ENCODE results near the gene ERAS. TPM values are rescaled to one million over a fixed set of nuclear protein-coding genes. Genes with fewer than 3 reads are reported as not detected.

The ERAS gene
- total RNA-seq, 4 donors from 2014 or later = not detected

- intact Hi-C loops (cut with DNase I; ENCODE audit: low total_unique reads) = no loop called here
- WGBS, 2 donors (ENCODE audit: low coverage in 1 of 2) = 69% methylated on average over 7 of the region's 7 CpGs; no CpG with 5 or more reads in 1 of the 2 donors
- Histone ChIP-seq H3K27me3 (no peaks in the 10 kb centered on the region), H3K4me3 (no peak overlapping the region), H3K27ac (no peak overlapping the region), H3K36me3 (no peaks in the 10 kb centered on the region), H3K9me3 (no peaks in the 10 kb centered on the region), H3K4me1 (no peaks in the 10 kb centered on the region)
- in situ Hi-C loops (cut with MboI; ENCODE audit: low pct_ligation_motif_present in 1 of 4, low pct_unique_long_range_greater_than_20kb in 1 of 4, low sequenced_read_pairs in 3 of 4) = no loop called here
- TF ChIP-seq POLR2A (IDR thresholded peaks at IDR 0.05) (no peak), POLR2AphosphoS5 (IDR thresholded peaks at IDR 0.05) (no peak), CTCF (IDR thresholded peaks at IDR 0.05) (no peak)
- DNase-seq = no peak
Measured at GRCh38 chrX:48789366-48790220, 36.7 kb upstream of the ERAS start.

GRCh38 chrX:48790477-48790876 is 35.8 kb upstream of the ERAS start:
- TF ChIP-seq CTCF (IDR thresholded peaks at IDR 0.05) (no peak), POLR2AphosphoS5 (IDR thresholded peaks at IDR 0.05) (no peak), EP300 (IDR thresholded peaks at IDR 0.05; ENCODE audit: low read depth) (no peak), POLR2A (IDR thresholded peaks at IDR 0.05) (no peak)
- Histone ChIP-seq H3K36me3 (no peaks in the 10 kb centered on the region), H3K27ac (no peak overlapping the region), H3K27me3 (no peaks in the 10 kb centered on the region), H3K4me3 (no peak overlapping the region), H3K9me3 (no peaks in the 10 kb centered on the region), H3K4me1 (no peaks in the 10 kb centered on the region)
- intact Hi-C loops (cut with DNase I; ENCODE audit: low total_unique reads) (no loop called here), in situ Hi-C loops (cut with MboI; ENCODE audit: low pct_ligation_motif_present in 1 of 4, low pct_unique_long_range_greater_than_20kb in 1 of 4, low sequenced_read_pairs in 3 of 4) (no loop called here)
- 56 to 70% methylated on average over 5 of the region's 5 CpGs for WGBS, 2 donors (ENCODE audit: low coverage in 1 of 2)
- DNase-seq = no peak

- DNase-seq = no peak
- H3K27ac ChIP-seq = no peak overlapping the region
- no peaks in the 10 kb centered on the region for H3K36me3 ChIP-seq
- no peak for TF ChIP-seq POLR2A (IDR thresholded peaks at IDR 0.05)
- TF ChIP-seq CTCF (IDR thresholded peaks at IDR 0.05) = no peak
- TF ChIP-seq POLR2AphosphoS5 (IDR thresholded peaks at IDR 0.05) = no peak
- no peak for TF ChIP-seq EP300 (IDR thresholded peaks at IDR 0.05; ENCODE audit: low read depth)
- WGBS, 2 donors (ENCODE audit: low coverage in 1 of 2) = 85% methylated on average over 11 of the region's 11 CpGs; no CpG with 5 or more reads in 1 of the 2 donors
- intact Hi-C loops (cut with DNase I; ENCODE audit: low total_unique reads) = no loop called here
- in situ Hi-C loops (cut with MboI; ENCODE audit: low pct_ligation_motif_present in 1 of 4, low pct_unique_long_range_greater_than_20kb in 1 of 4, low sequenced_read_pairs in 3 of 4) = no loop called here
- no peaks in the 10 kb centered on the region for H3K4me1 ChIP-seq
- no peaks in the 10 kb centered on the region for H3K27me3 ChIP-seq
- H3K9me3 ChIP-seq = no peaks in the 10 kb centered on the region
- no peak overlapping the region for H3K4me3 ChIP-seq
Measured at GRCh38 chrX:48791063-48791820, 35.1 kb upstream of the ERAS start.

GRCh38 chrX:48792219-48792618 is 34.1 kb upstream of the ERAS start:
- H3K9me3 ChIP-seq = no peaks in the 10 kb centered on the region
- 81% methylated on average over 7 of the region's 7 CpGs; no CpG with 5 or more reads in 1 of the 2 donors for WGBS, 2 donors (ENCODE audit: low coverage in 1 of 2)
- in situ Hi-C loops (cut with MboI; ENCODE audit: low pct_ligation_motif_present in 1 of 4, low pct_unique_long_range_greater_than_20kb in 1 of 4, low sequenced_read_pairs in 3 of 4) = no loop called here
- intact Hi-C loops (cut with DNase I; ENCODE audit: low total_unique reads) = no loop called here
- H3K4me3 ChIP-seq = no peak overlapping the region
- no peaks in the 10 kb centered on the region for H3K27me3 ChIP-seq
- no peak overlapping the region for H3K27ac ChIP-seq
- H3K4me1 ChIP-seq = no peaks in the 10 kb centered on the region
- H3K36me3 ChIP-seq = no peaks in the 10 kb centered on the region
- no peak for DNase-seq
- no peak for TF ChIP-seq EP300 (IDR thresholded peaks at IDR 0.05; ENCODE audit: low read depth)

All from transverse colon (tissue), 4 donors.